GM21576 (cell line): Measurements from ENCODE around the gene KLK3.
A peak's percentile ranks its signal among the peaks of the same experiment; 100 is the strongest.

Experiments used
- ATAC-seq: cut with Tn5 transposase; IDR thresholded peaks from one replicate; pipeline ENCODE4 v1.9.1; 2021; ENCODE audit warnings: mild to moderate bottlenecking, moderate library complexity; ENCODE audit not compliant: unreplicated experiment

KLK3 gene

GRCh38 chr19:50896591-50897190 lies 42.0 kb downstream of the KLK3 start:
- peak; percentile 80 for ATAC-seq

GRCh38 chr19:50897191-50897607 lies 42.5 kb downstream of the KLK3 start:
- peak; percentile 17 for ATAC-seq

- ATAC-seq: peak; percentile 1
Measured at GRCh38 chr19:50897612-50898011, 42.9 kb downstream of the KLK3 start.

GRCh38 chr19:50898018-50898417 lies 43.3 kb downstream of the KLK3 start:
- no peak for ATAC-seq

- ATAC-seq: no peak
Measured at GRCh38 chr19:50899569-50899968, 44.9 kb downstream of the KLK3 start.

- ATAC-seq: no peak
Measured at GRCh38 chr19:50902640-50903039, 47.9 kb downstream of the KLK3 start.

GRCh38 chr19:50906217-50906616 lies 51.5 kb downstream of the KLK3 start:
- ATAC-seq: no peak

GRCh38 chr19:50908336-50908735 lies 53.6 kb downstream of the KLK3 start:
- no peak for ATAC-seq

- no peak for ATAC-seq
Measured at GRCh38 chr19:50909240-50910070, 54.7 kb downstream of the KLK3 start.
